HFFc6 (cell line): ENCODE data around the gene ADAP1. TPM values are rescaled to one million over a fixed set of nuclear protein-coding genes. Genes with fewer than 3 reads are reported as not detected.

ENCODE experiments used
- DNase-seq: peaks from one replicate; pipeline ENCODE4 v3.0.0-alpha.2; 2018
- H3K27ac Mint-ChIP-seq: 2 replicates; pipeline ENCODE4 v1.8.0; 2020; ENCODE audit warnings: mild to moderate bottlenecking, mixed read lengths
- H3K27me3 Mint-ChIP-seq: 2 replicates; pipeline ENCODE4 v1.8.0; 2021; ENCODE audit warnings: mild to moderate bottlenecking, moderate library complexity, mixed read lengths; ENCODE audit not compliant: insufficient read depth
- H3K36me3 Mint-ChIP-seq: 2 replicates; pipeline ENCODE4 v1.8.0; 2021; ENCODE audit warnings: low read depth, mixed read lengths
- H3K4me1 Mint-ChIP-seq: 2 replicates; pipeline ENCODE4 v1.8.0; 2020; ENCODE audit warnings: low read depth, mixed read lengths
- H3K4me3 Mint-ChIP-seq: 2 replicates; pipeline ENCODE4 v1.8.0; 2020; ENCODE audit warnings: mild to moderate bottlenecking, moderate library complexity, mixed read lengths
- H3K9me3 Mint-ChIP-seq: 2 replicates; pipeline ENCODE4 v1.8.0; 2020; ENCODE audit warnings: mild to moderate bottlenecking, mixed read lengths
- total RNA-seq, 6 experiments: library from RNA; stranded (reverse); fragmentation: NEBNext Ultra II Directional; extraction: Animal tissue kit (Norgen Biotek cat#: 25700); gene quantifications; 2 replicates in 1 of 6; 3 replicates in 5 of 6; pipeline ENCODE4 v1.2.3, GENCODE V29; 2021
- TF ChIP-seq, protein P1 (sequence below): fragments of 200-600 bp; sonication (generic); IDR thresholded peaks from 2 replicates; pipeline ENCODE4 v1.5.0; 2021; ENCODE audit warnings: antibody characterized with exemption, mild to moderate bottlenecking

ADAP1 gene
- total RNA-seq, 6 experiments from 2014 or later: 0.64 to 1.1 (median 0.90) TPM

DNA sequence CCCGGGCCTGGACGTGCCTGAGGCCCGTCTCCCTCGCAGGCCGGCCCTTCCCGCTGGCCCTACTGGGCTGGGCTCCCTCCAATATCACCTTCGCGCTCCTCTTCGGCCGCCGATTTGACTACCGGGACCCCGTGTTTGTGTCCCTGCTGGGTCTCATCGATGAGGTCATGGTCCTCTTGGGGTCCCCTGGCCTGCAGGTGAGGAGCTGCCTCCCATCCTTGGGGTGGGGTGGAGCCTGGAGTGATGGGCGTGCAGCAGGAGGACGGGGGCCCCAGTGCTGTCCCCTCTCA, 30.6 kb upstream of the ADAP1 start:
- TF ChIP-seq, protein P1, sequence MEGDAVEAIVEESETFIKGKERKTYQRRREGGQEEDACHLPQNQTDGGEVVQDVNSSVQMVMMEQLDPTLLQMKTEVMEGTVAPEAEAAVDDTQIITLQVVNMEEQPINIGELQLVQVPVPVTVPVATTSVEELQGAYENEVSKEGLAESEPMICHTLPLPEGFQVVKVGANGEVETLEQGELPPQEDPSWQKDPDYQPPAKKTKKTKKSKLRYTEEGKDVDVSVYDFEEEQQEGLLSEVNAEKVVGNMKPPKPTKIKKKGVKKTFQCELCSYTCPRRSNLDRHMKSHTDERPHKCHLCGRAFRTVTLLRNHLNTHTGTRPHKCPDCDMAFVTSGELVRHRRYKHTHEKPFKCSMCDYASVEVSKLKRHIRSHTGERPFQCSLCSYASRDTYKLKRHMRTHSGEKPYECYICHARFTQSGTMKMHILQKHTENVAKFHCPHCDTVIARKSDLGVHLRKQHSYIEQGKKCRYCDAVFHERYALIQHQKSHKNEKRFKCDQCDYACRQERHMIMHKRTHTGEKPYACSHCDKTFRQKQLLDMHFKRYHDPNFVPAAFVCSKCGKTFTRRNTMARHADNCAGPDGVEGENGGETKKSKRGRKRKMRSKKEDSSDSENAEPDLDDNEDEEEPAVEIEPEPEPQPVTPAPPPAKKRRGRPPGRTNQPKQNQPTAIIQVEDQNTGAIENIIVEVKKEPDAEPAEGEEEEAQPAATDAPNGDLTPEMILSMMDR: no peak
- H3K9me3 Mint-ChIP-seq: no peaks in the 10 kb centered on the region
- H3K36me3 Mint-ChIP-seq: no peaks in the 10 kb centered on the region

DNA sequence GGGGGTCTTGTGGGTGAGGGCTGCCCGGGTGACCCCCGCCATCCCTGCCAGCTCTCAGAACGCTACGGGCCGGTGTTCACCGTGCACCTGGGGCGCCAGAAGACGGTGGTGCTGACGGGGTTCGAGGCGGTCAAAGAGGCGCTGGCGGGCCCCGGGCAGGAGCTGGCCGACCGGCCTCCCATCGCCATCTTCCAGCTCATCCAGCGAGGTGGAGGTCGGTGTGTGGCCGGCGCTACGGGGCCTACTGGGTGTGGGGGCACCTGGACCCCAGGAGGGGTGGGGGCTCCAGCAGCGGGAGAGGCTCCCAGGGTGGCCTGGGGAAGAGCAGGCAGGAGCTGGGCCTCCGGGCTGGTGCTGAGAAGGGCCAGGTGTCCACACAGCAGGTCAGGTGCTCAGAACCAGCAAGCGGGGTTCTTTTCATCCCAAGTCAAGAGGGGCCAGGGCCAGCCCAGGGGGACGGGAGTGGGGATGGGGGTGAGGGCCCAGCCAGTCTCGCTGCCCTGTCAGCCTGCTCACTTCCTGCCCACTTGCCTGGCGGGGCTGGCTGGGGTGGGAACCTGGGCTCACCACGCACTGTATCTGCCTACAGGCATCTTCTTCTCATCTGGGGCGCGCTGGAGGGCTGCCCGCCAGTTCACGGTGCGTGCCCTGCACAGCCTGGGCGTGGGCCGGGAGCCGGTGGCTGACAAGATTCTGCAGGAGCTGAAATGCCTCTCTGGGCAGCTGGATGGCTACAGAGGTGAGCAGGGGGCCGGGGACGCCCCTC, 30.1 kb upstream of the ADAP1 start:
- Mint-ChIP-seq H3K4me3 (no peak overlapping the region), H3K27me3 (peaks cover 9% of the 10 kb centered on the region), H3K36me3 (no peaks in the 10 kb centered on the region), H3K9me3 (no peaks in the 10 kb centered on the region), H3K27ac (no peak overlapping the region), H3K4me1 (no peaks in the 10 kb centered on the region)
- DNase-seq: no peak
- TF ChIP-seq, protein P1: no peak

More for the DNA sequence above, 30.6 kb upstream of the ADAP1 start:
- DNase-seq: no peak
- no peak overlapping the region for H3K27ac Mint-ChIP-seq
- H3K4me1 Mint-ChIP-seq: no peaks in the 10 kb centered on the region
- peaks cover 9% of the 10 kb centered on the region; the same call in 1 of the 2 replicates for H3K27me3 Mint-ChIP-seq
- no peak overlapping the region for H3K4me3 Mint-ChIP-seq

GRCh38 chr7:983616-984071, 29.2 kb upstream of the ADAP1 start:
- H3K36me3 Mint-ChIP-seq: no peaks in the 10 kb centered on the region
- DNase-seq: no peak
- peaks cover 11% of the 10 kb centered on the region for H3K27me3 Mint-ChIP-seq
- no peak overlapping the region for H3K27ac Mint-ChIP-seq
- TF ChIP-seq, protein P1: no peak
- no peak overlapping the region for H3K4me3 Mint-ChIP-seq
- H3K4me1 Mint-ChIP-seq: no peaks in the 10 kb centered on the region
- no peaks in the 10 kb centered on the region for H3K9me3 Mint-ChIP-seq

- Mint-ChIP-seq H3K36me3 (no peaks in the 10 kb centered on the region), H3K9me3 (no peaks in the 10 kb centered on the region), H3K4me3 (no peak within 1 kb of the TSS), H3K4me1 (no peaks in the 10 kb centered on the region), H3K27ac (no peak within 1 kb of the TSS), H3K27me3 (peaks cover 11% of the 10 kb centered on the region)
- TF ChIP-seq, protein P1: no peak
- DNase-seq: no peak
Observed at GRCh38 chr7:983004-983615, 28.6 kb upstream of the ADAP1 start, which contains the start of gene CYP2W1. CYP2W1 (plus strand) TSS chr7:983181; CDS start chr7:983212, 31 bp downstream.

GRCh38 chr7:982511-983003, 28.1 kb upstream of the ADAP1 start:
- no peaks in the 10 kb centered on the region for H3K36me3 Mint-ChIP-seq
- peaks cover 13% of the 10 kb centered on the region for H3K27me3 Mint-ChIP-seq
- H3K27ac Mint-ChIP-seq: no peak overlapping the region
- TF ChIP-seq, protein P1: no peak
- H3K4me1 Mint-ChIP-seq: no peaks in the 10 kb centered on the region
- H3K4me3 Mint-ChIP-seq: no peak overlapping the region
- no peaks in the 10 kb centered on the region for H3K9me3 Mint-ChIP-seq
- no peak for DNase-seq
